NOMO-1 (cell line): ENCODE measurements around the gene RGS18.
"Not testable (repeated sequence)": the region's sequence is repeated elsewhere in the genome, so short reads cannot be mapped to it uniquely, and the experiment has no call there.

Experiments
- DNase-seq, 2 experiments: peaks; one replicate each; lab custom pipeline; 2025; ENCODE audit not compliant: unreplicated experiment in 2 of 2; lab: John Stamatoyannopoulos, UW

Gene RGS18

GRCh38 chr1:192162376-192162775 is 4.1 kb downstream of the RGS18 start:
- DNase-seq, result no peak

- not testable (repeated sequence) for DNase-seq
These were observed 6.7 kb downstream of the RGS18 start for GRCh38 chr1:192165002-192165401.

GRCh38 chr1:192167011-192167410 is 8.7 kb downstream of the RGS18 start:
- no peak for DNase-seq

GRCh38 chr1:192167911-192168700 is 9.8 kb downstream of the RGS18 start:
- peak; percentile 45 to 60 for DNase-seq

- DNase-seq, result no peak
These were observed 10.7 kb downstream of the RGS18 start for GRCh38 chr1:192168964-192169363.

GRCh38 chr1:192170196-192170984 is 12.1 kb downstream of the RGS18 start:
- DNase-seq, result peak in 1 of 2 experiments; percentile 36

- DNase-seq, result peak in 1 of 2 experiments; percentile 15
These were observed 12.9 kb downstream of the RGS18 start for GRCh38 chr1:192171123-192171522.

GRCh38 chr1:192175971-192176370 is 17.7 kb downstream of the RGS18 start:
- no peak for DNase-seq

- no peak for DNase-seq
These were observed 25.5 kb downstream of the RGS18 start for GRCh38 chr1:192183788-192184187.

- DNase-seq, result no peak
These were observed 27.9 kb downstream of the RGS18 start for GRCh38 chr1:192186197-192186596.

- DNase-seq, result no peak
These were observed 31.8 kb downstream of the RGS18 start for GRCh38 chr1:192190066-192190465.

GRCh38 chr1:192201303-192201702 is 43.0 kb downstream of the RGS18 start:
- no peak for DNase-seq

GRCh38 chr1:192224396-192224795 is 66.1 kb downstream of the RGS18 start:
- DNase-seq, result no peak

- no peak for DNase-seq
These were observed 66.6 kb downstream of the RGS18 start for GRCh38 chr1:192224846-192225245.

GRCh38 chr1:192225266-192225665 is 67.0 kb downstream of the RGS18 start:
- DNase-seq, result no peak

GRCh38 chr1:192225703-192226102 is 67.4 kb downstream of the RGS18 start:
- peak; percentile 5 to 67 for DNase-seq

- no peak for DNase-seq
These were observed 69.1 kb downstream of the RGS18 start for GRCh38 chr1:192227330-192227729.

GRCh38 chr1:192227980-192228379 is 69.7 kb downstream of the RGS18 start:
- not testable (repeated sequence) for DNase-seq

- DNase-seq, result no peak
These were observed 74.7 kb downstream of the RGS18 start for GRCh38 chr1:192232817-192233417.

- no peak for DNase-seq
These were observed 76.9 kb downstream of the RGS18 start for GRCh38 chr1:192235127-192235526.
